Osteoblast (primary cell): Measurements from ENCODE around the gene TMEM38B. TPM values are rescaled to one million over a fixed set of nuclear protein-coding genes. Genes with fewer than 3 reads are reported as not detected.

ENCODE experiments used
- DNase-seq: peaks from one replicate; pipeline ENCODE4 v3.0.0; 2011; ENCODE audit warnings: low spot score, mixed read lengths; ENCODE audit not compliant: insufficient read length; ENCODE audit errors: missing footprints
- H2AFZ ChIP-seq: 2 replicates; pipeline ENCODE4 v1.6.0; 2011; ENCODE audit warnings: mild to moderate bottlenecking, low read length
- H3K27ac ChIP-seq: 2 replicates; pipeline ENCODE4 v1.5.1; 2011; ENCODE audit warnings: mild to moderate bottlenecking, low read depth, low read length, moderate library complexity
- H3K27me3 ChIP-seq: 2 replicates; pipeline ENCODE4 v1.6.0; 2012; ENCODE audit warnings: mild to moderate bottlenecking, control low read depth, inconsistent platforms, low read length, moderate library complexity; ENCODE audit not compliant: insufficient read depth
- H3K36me3 ChIP-seq: 2 replicates; pipeline ENCODE4 v1.5.1; 2011; ENCODE audit warnings: mild to moderate bottlenecking, low read length, control low read depth, moderate library complexity; ENCODE audit not compliant: insufficient read depth
- H3K4me1 ChIP-seq: 2 replicates; pipeline ENCODE4 v1.5.1; 2011; ENCODE audit warnings: mild to moderate bottlenecking, low read length, control low read depth, moderate library complexity; ENCODE audit not compliant: insufficient read depth
- H3K4me2 ChIP-seq: 2 replicates; pipeline ENCODE4 v1.6.0; 2011; ENCODE audit warnings: mild to moderate bottlenecking, low read length; ENCODE audit not compliant: insufficient read depth
- H3K4me3 ChIP-seq: fragments of 200-600 bp; sonication (generic); 3 replicates; pipeline ENCODE4 v1.5.1; 2012; ENCODE audit warnings: mild to moderate bottlenecking, low read length, inconsistent platforms; ENCODE audit not compliant: insufficient read depth
- H3K79me2 ChIP-seq: 2 replicates; pipeline ENCODE4 v1.6.0; 2012; ENCODE audit warnings: mild to moderate bottlenecking, low read length, control low read depth, inconsistent platforms; ENCODE audit not compliant: insufficient read depth
- H3K9me3 ChIP-seq: 2 replicates; pipeline ENCODE4 v1.5.1; 2011; ENCODE audit warnings: low read depth, low read length, control low read depth
- H4K20me1 ChIP-seq: 2 replicates; pipeline ENCODE4 v1.6.0; 2012; ENCODE audit warnings: mild to moderate bottlenecking, low read length, control low read depth; ENCODE audit not compliant: insufficient read depth
- CTCF ChIP-seq: IDR thresholded peaks from 2 replicates; pipeline ENCODE4 v1.5.1; 2011; ENCODE audit warnings: mild to moderate bottlenecking, low read depth, low read length, moderate library complexity; ENCODE audit errors: extremely low read depth
- total RNA-seq: library from RNA; depleted of rRNA; stranded (reverse); fragments of >200 nt; gene quantifications from 2 replicates; pipeline ENCODE4 v1.2.3, GENCODE V29; 2012

The TMEM38B gene
- total RNA-seq, 1 donor, result 22.4 TPM

GRCh38 chr9:105681724-105682123 lies 12.6 kb upstream of the TMEM38B start:
- H3K27me3 ChIP-seq, result no peaks in the 10 kb centered on the region
- H3K27ac ChIP-seq, result no peak overlapping the region
- DNase-seq, result no peak
- no peak overlapping the region for H2AFZ ChIP-seq
- no peak overlapping the region for H3K4me2 ChIP-seq
- TF ChIP-seq CTCF, result no peak
- H3K9me3 ChIP-seq, result no peaks in the 10 kb centered on the region
- H3K79me2 ChIP-seq, result no peaks in the 10 kb centered on the region
- H3K36me3 ChIP-seq, result no peaks in the 10 kb centered on the region
- H3K4me3 ChIP-seq, result no peak overlapping the region
- no peaks in the 10 kb centered on the region for H4K20me1 ChIP-seq
- H3K4me1 ChIP-seq, result no peaks in the 10 kb centered on the region

- H3K36me3 ChIP-seq, result no peaks in the 10 kb centered on the region
- no peaks in the 10 kb centered on the region for H4K20me1 ChIP-seq
- no peak overlapping the region for H3K4me3 ChIP-seq
- no peaks in the 10 kb centered on the region for H3K79me2 ChIP-seq
- H3K27ac ChIP-seq, result no peak overlapping the region
- no peaks in the 10 kb centered on the region for H3K4me1 ChIP-seq
- H3K9me3 ChIP-seq, result no peaks in the 10 kb centered on the region
- no peak for DNase-seq
- TF ChIP-seq CTCF, result no peak
- no peak overlapping the region for H2AFZ ChIP-seq
- H3K27me3 ChIP-seq, result peaks cover 4% of the 10 kb centered on the region
- H3K4me2 ChIP-seq, result no peak overlapping the region
Measured at GRCh38 chr9:105683688-105684275, 10.6 kb upstream of the TMEM38B start.

GRCh38 chr9:105686936-105687335 lies 7.4 kb upstream of the TMEM38B start:
- H3K27ac ChIP-seq, result no peak overlapping the region
- H3K79me2 ChIP-seq, result no peaks in the 10 kb centered on the region
- no peak overlapping the region for H3K4me2 ChIP-seq
- H2AFZ ChIP-seq, result no peak overlapping the region
- DNase-seq, result no peak
- H3K4me1 ChIP-seq, result no peaks in the 10 kb centered on the region
- H4K20me1 ChIP-seq, result no peaks in the 10 kb centered on the region
- no peak for TF ChIP-seq CTCF
- H3K9me3 ChIP-seq, result no peaks in the 10 kb centered on the region
- no peak overlapping the region for H3K4me3 ChIP-seq
- H3K27me3 ChIP-seq, result peaks cover 8% of the 10 kb centered on the region
- H3K36me3 ChIP-seq, result no peaks in the 10 kb centered on the region

GRCh38 chr9:105690742-105691141 lies 3.6 kb upstream of the TMEM38B start:
- no peaks in the 10 kb centered on the region for H4K20me1 ChIP-seq
- peaks cover 18% of the 10 kb centered on the region for H3K27me3 ChIP-seq
- H3K4me3 ChIP-seq, result no peak overlapping the region
- H3K4me2 ChIP-seq, result no peak overlapping the region
- peak; percentile 87 for DNase-seq
- H3K4me1 ChIP-seq, result peaks cover 10% of the 10 kb centered on the region
- H3K27ac ChIP-seq, result no peak overlapping the region
- no peaks in the 10 kb centered on the region for H3K9me3 ChIP-seq
- peaks cover 4% of the 10 kb centered on the region for H3K79me2 ChIP-seq
- peak; percentile 60 for TF ChIP-seq CTCF
- no peaks in the 10 kb centered on the region for H3K36me3 ChIP-seq
- no peak overlapping the region for H2AFZ ChIP-seq
